HepG2 (cell line): ENCODE data around the gene TSPYL4. TPM values are rescaled to one million over a fixed set of nuclear protein-coding genes. Genes with fewer than 3 reads are reported as not detected.

Experiments used
- ELF4 ChIP-seq: sonication (generic); formaldehyde crosslinking; IDR thresholded peaks from 2 replicates; pipeline ENCODE4 v1.5.0; 2020; ENCODE audit warnings: missing genetic modification reagents, mild to moderate bottlenecking, moderate library complexity, borderline replicate concordance
- GATAD2A ChIP-seq: IDR thresholded peaks from 2 replicates; pipeline ENCODE4 v1.6.1; 2016
- GTF2F1 ChIP-seq: fragments of 150-350 bp; IDR thresholded peaks from 2 replicates; pipeline ENCODE4 v1.6.1; 2014; ENCODE audit warnings: low read length
- HIVEP1 ChIP-seq: sonication (generic); formaldehyde crosslinking; IDR thresholded peaks from 2 replicates; pipeline ENCODE4 v1.4.0; 2020; ENCODE audit warnings: mild to moderate bottlenecking, missing genetic modification reagents
- HNRNPK ChIP-seq: fragments of 200-400 bp; formaldehyde crosslinking; IDR thresholded peaks from 2 replicates; pipeline ENCODE4 v1.6.1; 2018; ENCODE audit warnings: low read length, low read depth, moderate library complexity, mild to moderate bottlenecking; ENCODE audit not compliant: poor library complexity, severe bottlenecking
- JUNB ChIP-seq: sonication (generic); formaldehyde crosslinking; IDR thresholded peaks from 2 replicates; pipeline ENCODE4 v1.8.0; 2022; ENCODE audit warnings: missing genetic modification reagents, mild to moderate bottlenecking, borderline replicate concordance
- KMT2B ChIP-seq: IDR thresholded peaks from 2 replicates; pipeline ENCODE4 v1.6.1; 2016; ENCODE audit warnings: missing genetic modification reagents, missing compliant biosample characterization
- SP140L ChIP-seq: sonication (generic); formaldehyde crosslinking; IDR thresholded peaks from 2 replicates; pipeline ENCODE4 v1.4.0; 2020; ENCODE audit warnings: missing genetic modification reagents, borderline replicate concordance
- SP2 ChIP-seq: sonication (generic); formaldehyde crosslinking; IDR thresholded peaks from 2 replicates; pipeline ENCODE4 v1.5.1; 2020; ENCODE audit warnings: mild to moderate bottlenecking, missing genetic modification reagents
- ZEB1 ChIP-seq: IDR thresholded peaks from 2 replicates; pipeline ENCODE4 v1.6.1; 2012; ENCODE audit warnings: mild to moderate bottlenecking, low read depth, inconsistent platforms; ENCODE audit not compliant: insufficient replicate concordance
- ZNF382 ChIP-seq: sonication (generic); formaldehyde crosslinking; IDR thresholded peaks from 2 replicates; pipeline ENCODE4 v1.5.0; 2020; ENCODE audit warnings: missing genetic modification reagents, mild to moderate bottlenecking, borderline replicate concordance
- ZNF501 ChIP-seq: sonication (generic); formaldehyde crosslinking; IDR thresholded peaks from 2 replicates; pipeline ENCODE4 v1.5.1; 2020; ENCODE audit warnings: mild to moderate bottlenecking, moderate library complexity, missing genetic modification reagents
- ZNF549 ChIP-seq: sonication (generic); formaldehyde crosslinking; IDR thresholded peaks from 2 replicates; pipeline ENCODE4 v1.5.0; 2020; ENCODE audit warnings: missing genetic modification reagents
- ZNF747 ChIP-seq: sonication (generic); formaldehyde crosslinking; IDR thresholded peaks from 2 replicates; pipeline ENCODE4 v1.8.1; 2023; ENCODE audit warnings: missing genetic modification reagents, mild to moderate bottlenecking, borderline replicate concordance
- polyA plus RNA-seq, 8 experiments: library from polyadenylated mRNA; depleted of rRNA in 3 of 8; stranded (reverse) in 7 of 8; unstranded in 1 of 8; fragments of >200 nt; fragmentation: Illumina TruSeq in 4 of 8; extraction: Trizol in 4 of 8; gene quantifications; 2 replicates each; pipeline versions ENCODE4 v1.2.1 to v1.2.3, GENCODE V29; 2011 to 2016; ENCODE audit warnings: low read depth in 4 of 8, missing spikeins in 1 of 8, mixed read lengths in 1 of 8; ENCODE audit not compliant: insufficient read depth in 1 of 8
- total RNA-seq, 5 experiments: library from RNA; depleted of rRNA; stranded (reverse); fragments of >200 nt; fragmentation: Illumina TruSeq; extraction: Trizol; gene quantifications; 2 replicates each; pipeline ENCODE4 v1.2.3, GENCODE V29; 2016; ENCODE audit warnings: low read depth in 1 of 5
- TF ChIP-seq, protein P1 (sequence below), 2 experiments: sonication (generic) in 1 of 2; formaldehyde crosslinking in 1 of 2; IDR thresholded peaks; 2 replicates each; pipeline versions ENCODE4 v1.4.0 to v1.6.1; 2016 to 2020; ENCODE audit warnings: borderline replicate concordance in 1 of 2, low read depth in 1 of 2, mild to moderate bottlenecking in 1 of 2, missing genetic modification reagents in 1 of 2
- TF ChIP-seq, protein P2 (sequence below): sonication (generic); formaldehyde crosslinking; IDR thresholded peaks from 2 replicates; pipeline ENCODE4 v1.5.1; 2020; ENCODE audit warnings: mild to moderate bottlenecking, moderate library complexity, missing genetic modification reagents
- TF ChIP-seq, protein P3 (sequence below): IDR thresholded peaks from 2 replicates; pipeline ENCODE4 v1.6.1; 2016; ENCODE audit warnings: mild to moderate bottlenecking, missing biosample characterization, missing genetic modification reagents
- TF ChIP-seq, protein P4 (sequence below): sonication (generic); formaldehyde crosslinking; IDR thresholded peaks from 2 replicates; pipeline ENCODE4 v1.5.1; 2020; ENCODE audit warnings: missing genetic modification reagents, mild to moderate bottlenecking, borderline replicate concordance

Gene TSPYL4
- total and polyA plus RNA-seq, 2 of the 13 experiments (the other 11 are each of a cell fraction or from before 2014, with no cell fraction given), result 18.0 to 19.7 TPM

DNA sequence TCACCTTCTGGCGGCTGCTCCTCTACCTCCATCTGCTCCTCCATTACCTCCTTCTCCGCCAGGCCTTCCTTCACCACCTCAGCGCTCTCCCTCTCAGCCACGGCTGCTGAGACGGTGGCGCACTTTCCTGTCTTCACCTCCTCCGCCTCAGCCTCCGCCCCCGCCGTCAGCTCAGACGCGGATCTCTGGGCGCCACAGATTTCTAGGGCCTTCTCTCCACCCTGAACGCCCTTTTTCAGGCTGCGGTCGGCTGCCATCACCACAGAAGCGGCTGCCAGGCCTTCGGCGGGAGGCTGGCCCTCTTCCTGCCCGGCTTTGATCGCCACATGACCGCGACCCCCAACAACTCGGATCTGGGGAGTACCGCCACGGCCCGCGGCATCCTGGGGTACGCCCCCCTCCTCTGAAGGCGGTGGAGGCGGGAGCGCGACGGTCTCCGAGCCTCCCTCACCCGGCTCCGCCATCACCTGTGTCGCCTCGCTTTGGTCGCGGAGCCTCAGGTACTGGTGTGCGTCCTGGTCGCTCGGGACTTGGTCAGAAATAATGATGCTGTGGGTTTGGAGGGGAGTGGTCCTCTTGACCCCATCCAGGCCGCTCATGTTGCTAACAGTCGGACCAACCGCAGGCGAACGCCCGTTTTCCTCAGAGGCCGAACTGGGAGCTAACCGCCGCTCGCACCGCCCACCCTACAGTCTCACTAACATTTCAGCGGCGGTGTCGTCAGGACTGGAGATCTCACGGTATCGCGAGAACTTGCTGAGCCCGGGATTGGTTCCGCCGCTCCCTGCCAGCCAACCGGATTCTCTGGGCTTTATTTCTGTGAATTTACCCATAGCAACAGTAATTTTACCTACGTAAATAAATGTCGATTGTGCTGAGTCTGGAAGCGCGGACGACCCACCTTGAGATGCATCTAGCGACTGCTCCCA lies 25.6 kb upstream of the TSPYL4 start, which contains the start of gene TSPYL1 (continued):
- no peak for TF ChIP-seq HNRNPK
- TF ChIP-seq, protein P1, sequence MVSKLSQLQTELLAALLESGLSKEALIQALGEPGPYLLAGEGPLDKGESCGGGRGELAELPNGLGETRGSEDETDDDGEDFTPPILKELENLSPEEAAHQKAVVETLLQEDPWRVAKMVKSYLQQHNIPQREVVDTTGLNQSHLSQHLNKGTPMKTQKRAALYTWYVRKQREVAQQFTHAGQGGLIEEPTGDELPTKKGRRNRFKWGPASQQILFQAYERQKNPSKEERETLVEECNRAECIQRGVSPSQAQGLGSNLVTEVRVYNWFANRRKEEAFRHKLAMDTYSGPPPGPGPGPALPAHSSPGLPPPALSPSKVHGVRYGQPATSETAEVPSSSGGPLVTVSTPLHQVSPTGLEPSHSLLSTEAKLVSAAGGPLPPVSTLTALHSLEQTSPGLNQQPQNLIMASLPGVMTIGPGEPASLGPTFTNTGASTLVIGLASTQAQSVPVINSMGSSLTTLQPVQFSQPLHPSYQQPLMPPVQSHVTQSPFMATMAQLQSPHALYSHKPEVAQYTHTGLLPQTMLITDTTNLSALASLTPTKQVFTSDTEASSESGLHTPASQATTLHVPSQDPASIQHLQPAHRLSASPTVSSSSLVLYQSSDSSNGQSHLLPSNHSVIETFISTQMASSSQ (IDR thresholded peaks at IDR 0.05; ENCODE audit: low read depth), result 0 out of 2 replicates have a peak, but pooled peaks have one; percentile 16
- TF ChIP-seq, protein P1 (CRISPR knock-in tag; IDR thresholded peaks at IDR 0.05; ENCODE audit: borderline replicate concordance), result 0 out of 2 replicates have a peak, but pooled peaks have one; percentile 12
- no peak; the same call in 1 of the 2 replicates for TF ChIP-seq GTF2F1
- TF ChIP-seq ELF4 (CRISPR knock-in tag), result no peak
- TF ChIP-seq, protein P2, sequence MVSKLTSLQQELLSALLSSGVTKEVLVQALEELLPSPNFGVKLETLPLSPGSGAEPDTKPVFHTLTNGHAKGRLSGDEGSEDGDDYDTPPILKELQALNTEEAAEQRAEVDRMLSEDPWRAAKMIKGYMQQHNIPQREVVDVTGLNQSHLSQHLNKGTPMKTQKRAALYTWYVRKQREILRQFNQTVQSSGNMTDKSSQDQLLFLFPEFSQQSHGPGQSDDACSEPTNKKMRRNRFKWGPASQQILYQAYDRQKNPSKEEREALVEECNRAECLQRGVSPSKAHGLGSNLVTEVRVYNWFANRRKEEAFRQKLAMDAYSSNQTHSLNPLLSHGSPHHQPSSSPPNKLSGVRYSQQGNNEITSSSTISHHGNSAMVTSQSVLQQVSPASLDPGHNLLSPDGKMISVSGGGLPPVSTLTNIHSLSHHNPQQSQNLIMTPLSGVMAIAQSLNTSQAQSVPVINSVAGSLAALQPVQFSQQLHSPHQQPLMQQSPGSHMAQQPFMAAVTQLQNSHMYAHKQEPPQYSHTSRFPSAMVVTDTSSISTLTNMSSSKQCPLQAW (CRISPR knock-in tag), result peak; percentile 82
- TF ChIP-seq SP2 (CRISPR knock-in tag), result no peak; the same call in 1 of the 2 replicates
- TF ChIP-seq ZNF382 (CRISPR knock-in tag), result no peak
- TF ChIP-seq, protein P3, sequence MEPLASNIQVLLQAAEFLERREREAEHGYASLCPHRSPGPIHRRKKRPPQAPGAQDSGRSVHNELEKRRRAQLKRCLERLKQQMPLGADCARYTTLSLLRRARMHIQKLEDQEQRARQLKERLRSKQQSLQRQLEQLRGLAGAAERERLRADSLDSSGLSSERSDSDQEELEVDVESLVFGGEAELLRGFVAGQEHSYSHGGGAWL (CRISPR knock-in tag), result peak; percentile 85
- no peak for TF ChIP-seq JUNB (CRISPR knock-in tag)
- TF ChIP-seq, protein P4, sequence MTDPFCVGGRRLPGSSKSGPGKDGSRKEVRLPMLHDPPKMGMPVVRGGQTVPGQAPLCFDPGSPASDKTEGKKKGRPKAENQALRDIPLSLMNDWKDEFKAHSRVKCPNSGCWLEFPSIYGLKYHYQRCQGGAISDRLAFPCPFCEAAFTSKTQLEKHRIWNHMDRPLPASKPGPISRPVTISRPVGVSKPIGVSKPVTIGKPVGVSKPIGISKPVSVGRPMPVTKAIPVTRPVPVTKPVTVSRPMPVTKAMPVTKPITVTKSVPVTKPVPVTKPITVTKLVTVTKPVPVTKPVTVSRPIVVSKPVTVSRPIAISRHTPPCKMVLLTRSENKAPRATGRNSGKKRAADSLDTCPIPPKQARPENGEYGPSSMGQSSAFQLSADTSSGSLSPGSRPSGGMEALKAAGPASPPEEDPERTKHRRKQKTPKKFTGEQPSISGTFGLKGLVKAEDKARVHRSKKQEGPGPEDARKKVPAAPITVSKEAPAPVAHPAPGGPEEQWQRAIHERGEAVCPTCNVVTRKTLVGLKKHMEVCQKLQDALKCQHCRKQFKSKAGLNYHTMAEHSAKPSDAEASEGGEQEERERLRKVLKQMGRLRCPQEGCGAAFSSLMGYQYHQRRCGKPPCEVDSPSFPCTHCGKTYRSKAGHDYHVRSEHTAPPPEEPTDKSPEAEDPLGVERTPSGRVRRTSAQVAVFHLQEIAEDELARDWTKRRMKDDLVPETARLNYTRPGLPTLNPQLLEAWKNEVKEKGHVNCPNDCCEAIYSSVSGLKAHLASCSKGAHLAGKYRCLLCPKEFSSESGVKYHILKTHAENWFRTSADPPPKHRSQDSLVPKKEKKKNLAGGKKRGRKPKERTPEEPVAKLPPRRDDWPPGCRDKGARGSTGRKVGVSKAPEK, result peak; percentile 49; the same call in 1 of the 2 replicates
- peak; percentile 87 for TF ChIP-seq KMT2B (CRISPR knock-in tag)
- peak; percentile 71; the same call in 1 of the 2 replicates for TF ChIP-seq HIVEP1
- peak; percentile 60 for TF ChIP-seq ZEB1
- TF ChIP-seq ZNF501, result peak; percentile 81
- peak; percentile 40; the same call in 1 of the 2 replicates for TF ChIP-seq ZNF747 (CRISPR knock-in tag)
- no peak for TF ChIP-seq ZNF549 (CRISPR knock-in tag)
- no peak; the same call in 1 of the 2 replicates for TF ChIP-seq GATAD2A
- 0 out of 2 replicates have a peak, but pooled peaks have one; percentile 50 for TF ChIP-seq SP140L (CRISPR knock-in tag)
